GM19397 (cell line): ENCODE results near the gene DMRT1.

ENCODE experiments used
- ATAC-seq: cut with Tn5 transposase; IDR thresholded peaks from one replicate; pipeline ENCODE4 v1.9.1; 2021; ENCODE audit warnings: mild to moderate bottlenecking, moderate library complexity; ENCODE audit not compliant: unreplicated experiment

The DMRT1 gene

DNA sequence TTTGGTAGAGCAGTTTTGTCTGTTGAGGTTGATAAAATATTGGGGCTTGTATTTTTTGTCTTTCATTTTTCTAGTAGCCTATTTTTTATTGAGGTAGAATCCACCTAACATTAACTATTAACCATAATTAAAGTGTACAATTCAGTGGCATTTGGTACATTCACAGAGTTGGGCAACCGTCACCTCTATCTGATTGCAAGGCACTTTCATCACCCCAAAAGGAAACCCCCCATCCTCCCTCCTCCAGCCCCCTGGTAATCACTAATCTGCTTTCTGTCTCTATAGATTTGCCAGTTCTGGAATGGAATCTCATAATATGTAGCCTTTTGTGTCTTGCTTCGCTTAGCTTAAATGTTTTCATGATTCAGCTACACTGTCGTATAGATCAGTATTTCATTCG, 79.4 kb downstream of the DMRT1 start:
- ATAC-seq = no peak

DNA sequence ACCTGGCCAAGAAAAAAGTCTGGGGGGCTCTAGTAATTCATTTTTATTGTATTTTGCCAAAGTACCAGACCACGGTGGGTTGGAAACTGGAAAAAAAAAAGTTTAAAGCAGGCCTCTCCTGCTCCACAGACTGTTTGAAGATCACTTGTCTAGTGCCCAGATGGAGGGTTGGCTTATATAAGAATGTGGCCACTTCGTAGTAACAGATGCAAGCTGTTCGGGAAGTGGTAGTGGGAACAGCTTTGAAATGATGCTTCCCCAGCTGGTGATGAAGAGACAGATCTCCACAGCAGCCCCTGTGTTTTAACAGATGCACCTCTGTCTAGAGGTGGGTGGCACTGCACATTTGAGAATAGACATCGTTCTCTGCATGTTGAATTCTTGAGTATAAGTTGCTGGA, 80.7 kb downstream of the DMRT1 start:
- ATAC-seq = no peak

DNA sequence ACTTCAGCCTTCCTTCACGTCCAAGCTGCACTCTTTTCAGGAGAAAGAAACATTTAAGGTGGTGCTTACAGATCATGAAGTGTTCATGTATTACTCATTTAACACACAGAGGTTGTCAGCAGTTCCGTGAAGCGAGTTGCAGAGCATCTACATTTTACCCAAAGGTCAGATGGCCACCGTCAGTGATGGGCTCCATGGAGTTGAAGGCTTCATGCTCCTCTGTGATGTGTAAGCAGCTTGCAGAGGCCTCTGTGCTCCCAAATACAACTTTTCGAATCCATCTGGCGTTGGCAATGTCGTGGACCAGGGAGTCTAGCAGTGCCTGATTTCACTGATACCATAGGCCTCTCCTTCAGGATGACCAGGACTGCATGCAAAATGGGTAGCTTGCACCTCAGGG, 81.2 kb downstream of the DMRT1 start:
- ATAC-seq = no peak

DNA sequence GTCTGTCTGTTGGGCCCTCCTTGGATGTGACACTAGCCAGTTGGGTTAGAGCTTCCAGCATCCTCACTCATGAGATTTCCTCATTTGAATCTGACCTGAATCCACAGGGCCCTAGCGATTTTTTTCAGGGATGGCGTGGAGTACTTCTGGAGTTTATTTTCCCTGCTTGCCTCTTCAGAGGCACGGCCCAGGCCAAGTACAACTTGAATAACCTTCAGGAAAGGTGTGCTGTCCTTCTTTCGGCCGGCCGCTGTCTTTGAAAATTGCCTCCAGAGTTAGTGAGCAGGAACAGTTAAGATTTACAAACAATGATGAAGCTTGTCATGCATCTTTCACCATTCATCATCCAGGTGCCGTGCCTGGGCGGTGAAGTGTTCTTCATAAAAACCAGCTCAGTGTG, 85.5 kb downstream of the DMRT1 start:
- ATAC-seq = no peak

DNA sequence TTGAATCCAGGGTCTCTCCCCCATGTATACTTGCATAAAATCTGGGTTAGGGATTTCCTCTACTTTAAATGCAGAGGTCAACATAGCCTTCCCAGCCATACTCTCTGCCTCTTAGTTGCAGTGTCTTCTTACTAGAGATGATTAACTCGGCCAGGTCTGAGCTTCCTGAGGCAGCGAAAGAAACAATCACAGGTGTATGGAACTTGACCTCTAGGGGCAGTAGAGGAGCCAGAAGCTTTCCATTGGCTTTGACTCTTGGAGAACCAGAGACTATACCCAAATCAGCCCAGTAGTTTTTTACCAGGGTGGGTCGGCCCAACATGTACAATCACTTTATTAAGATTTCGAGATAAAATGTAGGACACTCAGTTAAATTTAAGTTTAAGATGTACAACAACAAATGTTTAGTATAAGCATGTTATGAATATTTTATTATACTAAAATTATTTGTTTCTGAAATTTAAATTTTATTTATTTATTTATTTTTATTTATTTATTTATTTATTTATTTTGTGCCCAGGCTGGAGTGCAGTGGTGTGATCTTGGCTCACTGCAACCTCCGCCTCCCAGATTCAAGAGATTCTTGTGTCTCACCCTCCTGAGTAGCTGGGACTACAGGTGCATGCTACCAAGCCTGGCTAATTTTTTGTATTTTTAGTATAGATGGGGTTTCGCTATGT, 87.0 kb downstream of the DMRT1 start:
- ATAC-seq = no peak

DNA sequence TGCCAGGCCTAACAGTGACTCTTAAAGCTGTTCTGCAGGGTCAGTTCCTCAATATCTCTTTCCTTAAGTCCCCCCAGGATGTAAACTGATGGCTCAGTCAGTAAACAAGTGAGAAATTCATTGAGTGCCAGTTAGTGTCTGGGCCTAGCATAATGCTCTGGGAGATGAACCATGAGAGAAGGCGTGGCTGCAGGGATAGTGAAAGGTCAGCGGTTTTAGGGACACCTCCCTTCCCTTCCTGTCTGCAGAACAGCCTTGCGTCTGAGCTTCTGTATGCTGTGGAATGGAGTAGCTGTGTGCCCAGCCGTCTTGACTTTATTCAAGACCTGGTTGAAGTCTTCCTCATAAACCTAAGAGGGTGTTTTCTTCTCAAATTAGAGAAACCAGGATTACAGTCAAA, 88.2 kb downstream of the DMRT1 start:
- ATAC-seq = no peak

DNA sequence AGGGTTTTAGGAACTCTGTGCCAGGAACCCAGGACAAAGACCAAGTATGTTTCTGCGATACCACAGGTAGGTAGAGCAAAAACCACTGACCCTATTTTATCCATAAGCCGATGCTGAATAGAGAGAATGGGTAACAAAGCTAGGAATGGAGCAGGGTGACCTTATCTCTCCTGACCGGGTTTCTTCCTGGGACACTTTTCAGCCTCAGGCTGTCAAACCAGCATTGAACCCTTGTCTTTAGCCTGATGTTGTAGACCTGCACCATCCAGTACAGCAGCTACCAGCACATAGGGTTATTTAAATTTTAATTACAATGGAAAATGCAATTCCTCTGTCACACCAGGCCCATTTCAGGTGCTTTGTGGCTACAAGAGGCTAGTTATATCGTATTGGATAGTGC, 91.9 kb downstream of the DMRT1 start:
- ATAC-seq = no peak

DNA sequence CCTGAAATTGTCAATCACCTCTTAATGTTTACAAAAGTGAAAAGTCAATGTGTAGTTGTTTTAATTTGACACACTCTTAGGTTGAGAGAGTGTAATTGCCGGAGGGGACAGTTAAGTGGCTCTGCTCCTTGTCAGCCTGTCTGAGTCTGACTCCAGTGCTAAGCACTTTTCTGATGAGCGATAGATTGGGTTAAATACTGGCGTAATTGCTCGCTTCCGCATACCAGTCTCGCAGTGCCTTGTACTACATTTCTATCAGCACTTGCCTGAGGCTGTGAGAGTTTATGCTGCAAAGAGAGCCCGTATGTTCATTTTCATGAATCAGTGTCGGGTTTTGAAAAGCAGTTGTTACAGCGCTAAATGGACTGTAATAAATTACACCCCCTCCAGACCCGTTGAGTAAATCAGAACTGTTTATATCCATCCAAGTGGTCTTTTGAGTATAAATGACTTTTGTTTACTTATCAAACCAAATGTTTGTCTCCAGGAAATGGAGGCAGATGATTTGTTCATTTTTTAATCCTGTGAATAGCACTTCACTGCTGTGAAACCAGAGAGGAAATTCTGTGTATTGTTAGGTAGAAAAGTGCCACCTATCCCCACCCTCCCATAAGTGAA, 94.0 kb downstream of the DMRT1 start:
- no peak for ATAC-seq

DNA sequence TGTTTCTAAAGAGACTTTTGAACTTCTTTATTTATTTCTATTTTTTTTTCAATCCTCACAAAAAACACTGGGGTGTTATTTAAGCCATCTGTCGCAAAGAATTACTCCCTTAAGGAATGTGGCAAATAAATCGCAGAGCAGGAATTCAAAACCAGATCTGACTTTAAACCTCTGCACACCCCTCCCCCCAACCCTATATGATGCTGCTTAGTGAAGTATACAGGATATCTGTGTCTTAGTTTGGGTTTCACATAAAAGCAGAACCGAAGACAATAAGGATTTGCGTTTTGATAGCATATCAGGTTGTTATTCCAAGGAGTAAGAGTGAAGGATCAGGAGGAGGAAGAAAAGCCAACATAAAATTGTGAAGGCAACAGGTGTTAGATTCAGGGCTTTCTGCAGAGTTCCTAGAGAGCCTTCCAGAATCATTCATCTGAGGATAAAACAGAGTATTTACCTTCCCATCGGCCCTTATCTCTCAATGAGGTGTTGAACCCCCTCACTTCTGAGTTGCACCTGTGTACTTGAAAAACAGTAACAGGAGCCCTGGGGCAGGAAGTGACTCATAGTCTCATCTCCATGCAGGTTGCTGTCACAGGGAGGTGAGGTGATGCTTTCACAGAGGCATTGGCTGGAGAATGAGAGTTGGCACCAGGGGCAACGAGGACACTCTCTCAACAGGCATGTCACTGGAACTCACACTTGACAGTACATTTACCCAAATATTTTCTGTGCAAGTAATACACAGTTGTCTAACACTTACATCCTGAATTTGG, 101.5 kb downstream of the DMRT1 start:
- no peak for ATAC-seq

DNA sequence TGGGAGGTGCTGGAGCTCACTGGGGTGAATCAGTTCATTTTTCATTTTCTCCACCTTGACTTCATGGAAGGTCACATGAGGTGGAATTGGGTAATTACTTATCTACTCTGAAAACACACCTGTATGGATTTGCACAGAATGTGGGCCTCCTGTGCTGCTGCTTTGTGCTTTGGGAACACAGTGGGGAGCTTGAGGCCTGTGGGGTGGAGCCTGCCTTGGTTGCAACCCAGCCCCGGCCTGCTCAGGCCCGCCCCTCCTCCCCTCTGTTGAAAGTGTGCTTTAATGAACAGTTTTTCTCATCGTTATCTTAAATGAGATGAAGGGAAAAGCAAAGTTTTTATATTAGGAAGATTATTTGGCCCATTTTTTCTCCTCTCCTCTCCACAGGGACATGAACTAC, 106.5 kb downstream of the DMRT1 start:
- ATAC-seq = no peak

DNA sequence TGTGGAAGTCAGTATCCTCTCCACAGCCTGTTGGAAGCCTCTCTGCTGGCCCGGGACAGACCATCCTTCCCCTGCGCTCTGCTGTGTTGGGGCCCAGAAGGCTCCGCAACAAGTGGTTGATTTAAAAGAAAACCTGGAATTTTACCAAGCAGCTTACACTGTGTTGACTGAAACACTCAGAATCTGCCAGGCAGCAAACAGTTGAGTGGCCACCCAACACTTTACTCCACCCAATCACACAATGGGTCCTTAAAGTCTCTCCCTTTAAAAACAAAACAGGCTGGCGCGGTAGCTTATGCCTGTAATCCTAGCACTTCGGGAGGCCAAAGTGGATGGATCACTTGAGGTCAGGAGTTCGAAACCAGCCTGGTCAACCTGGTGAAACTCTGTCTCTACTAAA, 107.0 kb downstream of the DMRT1 start:
- ATAC-seq = no peak

DNA sequence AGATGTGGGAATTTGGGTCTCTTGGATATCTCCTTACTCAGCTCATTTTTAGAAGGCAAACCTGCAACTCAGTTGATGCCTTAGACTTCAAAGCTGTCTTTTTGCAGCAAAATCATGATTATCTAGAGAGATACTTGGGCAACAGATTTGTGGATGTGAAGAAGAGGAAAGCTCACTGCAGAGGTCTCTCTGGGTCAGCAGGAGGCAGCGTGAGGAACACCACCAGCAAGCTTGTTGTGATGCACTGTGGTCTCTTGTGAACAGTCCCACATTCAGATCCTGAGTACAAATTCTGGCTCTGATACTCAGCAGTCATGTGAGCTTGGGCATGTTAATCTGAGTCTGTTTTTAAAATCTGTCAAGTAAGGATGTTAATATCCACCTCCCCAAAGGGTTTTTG, 108.6 kb downstream of the DMRT1 start:
- ATAC-seq = no peak

DNA sequence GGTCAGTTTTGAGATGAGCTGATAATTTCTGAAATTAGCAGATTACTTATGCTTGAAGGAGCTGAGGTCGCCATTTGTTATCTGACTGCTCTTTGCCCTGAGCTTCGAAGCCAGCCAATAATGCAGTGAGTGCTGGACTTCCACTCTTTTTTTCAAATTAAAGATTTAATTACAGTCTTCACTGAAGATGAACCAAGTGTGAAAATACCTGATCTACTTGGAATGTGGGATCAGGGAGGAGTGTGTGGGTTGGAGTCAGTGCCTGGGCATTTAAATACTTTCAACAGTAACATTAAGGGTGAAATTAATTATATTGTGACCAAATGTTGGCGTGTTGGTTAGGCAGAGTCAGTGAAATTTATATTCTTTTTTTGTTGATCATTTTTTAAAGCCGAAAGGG, 111.0 kb downstream of the DMRT1 start:
- no peak for ATAC-seq

DNA sequence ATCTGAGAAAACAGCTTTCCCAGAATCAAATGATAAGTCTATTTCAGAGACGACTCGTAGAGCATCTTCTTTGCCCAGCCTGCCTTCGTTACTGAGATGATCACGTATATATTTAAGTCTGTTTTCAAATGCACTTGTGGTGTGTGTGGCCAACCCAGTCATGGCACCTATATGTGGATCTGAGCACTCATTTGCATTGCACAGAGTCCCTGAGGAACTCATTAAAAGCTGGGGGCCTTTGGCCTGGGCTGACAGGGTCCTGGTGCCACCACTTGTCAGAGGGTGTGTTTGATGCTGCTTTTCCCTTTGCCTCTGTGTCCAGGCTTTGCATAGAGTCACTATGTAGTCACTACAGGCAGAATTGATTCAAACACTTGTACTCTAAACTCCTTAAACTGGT, 117.6 kb downstream of the DMRT1 start:
- ATAC-seq = no peak

DNA sequence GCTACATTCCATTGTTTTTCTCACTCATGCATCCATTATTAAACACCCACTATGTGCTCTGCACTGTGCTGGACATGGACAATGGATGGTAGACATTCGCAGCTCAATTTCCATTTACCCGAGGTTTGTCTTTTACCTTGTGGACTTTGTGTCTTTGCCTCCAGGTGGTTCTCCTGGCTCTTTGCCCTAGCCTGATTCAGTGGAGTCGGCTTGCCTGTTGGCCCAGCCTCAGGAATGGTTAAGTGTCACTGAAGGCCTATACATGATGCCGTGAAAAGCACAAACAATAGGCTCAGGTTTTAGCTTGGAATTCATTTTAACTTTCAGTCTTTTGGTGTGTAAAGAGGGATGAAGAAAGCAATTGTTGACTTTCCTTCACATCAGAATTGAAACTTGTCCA, 118.4 kb downstream of the DMRT1 start:
- no peak for ATAC-seq

DNA sequence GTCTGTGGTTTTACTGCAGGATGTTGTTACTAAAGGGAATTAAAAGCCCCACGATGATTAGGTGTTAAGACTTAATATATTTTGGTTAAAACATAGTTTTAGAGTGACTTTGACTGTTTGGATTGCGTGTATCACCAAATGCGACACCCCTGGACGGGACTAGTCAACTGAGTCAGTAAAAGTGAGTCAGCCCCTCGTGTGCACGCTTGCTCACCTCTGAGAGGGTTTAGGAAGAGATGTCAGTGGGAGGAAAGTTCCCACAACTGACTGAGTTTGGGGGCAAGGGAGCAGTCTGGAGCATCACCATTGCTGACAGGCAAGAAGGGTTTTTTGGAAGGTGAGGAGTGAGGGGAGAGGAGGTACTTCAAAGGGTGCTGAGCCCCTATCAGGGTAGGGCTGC, 120.5 kb downstream of the DMRT1 start:
- ATAC-seq = no peak

DNA sequence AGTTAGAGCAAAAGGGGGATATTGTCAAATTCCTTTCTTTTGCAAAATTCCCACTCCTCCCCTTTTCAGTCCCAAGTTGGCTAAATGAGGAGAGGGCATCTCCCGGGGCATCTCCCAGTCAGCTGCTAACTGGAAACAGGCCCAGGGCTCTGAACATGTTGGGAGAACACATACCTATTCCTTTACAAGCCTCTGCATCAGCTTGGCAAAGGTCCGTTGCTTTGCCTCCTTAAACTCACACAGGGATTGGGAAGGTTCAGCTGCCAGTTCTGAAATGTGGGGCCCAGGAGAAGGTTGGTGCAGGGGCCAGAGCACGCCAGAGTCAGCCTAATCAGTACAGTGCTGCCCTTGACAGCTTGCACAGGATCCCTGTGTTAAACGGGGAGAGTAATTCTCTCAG, 124.0 kb downstream of the DMRT1 start:
- ATAC-seq = no peak

DNA sequence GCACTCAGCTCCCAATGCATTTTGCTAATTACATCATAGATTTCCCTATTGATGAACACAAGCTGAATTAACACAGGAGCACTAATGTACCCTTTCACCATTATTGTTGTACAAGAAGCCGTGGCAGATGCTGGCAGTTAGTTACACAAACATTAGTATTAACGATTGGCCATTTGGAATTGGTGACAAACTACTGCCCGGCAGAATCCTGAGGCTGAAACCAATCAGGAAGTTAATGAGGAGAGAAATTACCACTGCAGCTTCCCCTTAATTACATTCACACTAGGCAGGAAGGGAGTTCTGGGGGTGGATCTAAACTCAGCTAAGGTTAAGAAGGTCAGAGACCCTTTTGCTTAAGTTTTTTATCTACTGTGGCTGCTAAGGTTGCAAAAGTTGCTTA, 125.4 kb downstream of the DMRT1 start:
- ATAC-seq = no peak

DNA sequence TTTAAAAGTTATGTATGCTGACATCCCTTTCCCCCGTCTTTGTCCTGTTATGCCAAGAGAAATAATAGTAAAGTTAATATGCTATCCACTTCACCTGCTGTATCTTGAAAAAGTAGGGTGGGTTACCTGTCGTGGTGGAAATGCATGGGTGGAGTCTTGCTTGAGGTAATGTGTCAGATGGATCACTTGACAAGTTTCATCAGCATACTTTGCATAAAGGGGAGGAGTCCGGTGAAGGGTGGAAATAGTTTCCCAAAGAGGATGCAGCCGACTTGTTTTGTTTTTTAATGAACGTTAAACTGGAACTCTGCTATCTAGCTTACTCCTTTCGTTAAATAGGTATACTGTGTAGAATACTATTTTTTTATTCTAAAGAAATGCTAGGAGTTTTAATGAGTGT, 125.9 kb downstream of the DMRT1 start:
- no peak for ATAC-seq

DNA sequence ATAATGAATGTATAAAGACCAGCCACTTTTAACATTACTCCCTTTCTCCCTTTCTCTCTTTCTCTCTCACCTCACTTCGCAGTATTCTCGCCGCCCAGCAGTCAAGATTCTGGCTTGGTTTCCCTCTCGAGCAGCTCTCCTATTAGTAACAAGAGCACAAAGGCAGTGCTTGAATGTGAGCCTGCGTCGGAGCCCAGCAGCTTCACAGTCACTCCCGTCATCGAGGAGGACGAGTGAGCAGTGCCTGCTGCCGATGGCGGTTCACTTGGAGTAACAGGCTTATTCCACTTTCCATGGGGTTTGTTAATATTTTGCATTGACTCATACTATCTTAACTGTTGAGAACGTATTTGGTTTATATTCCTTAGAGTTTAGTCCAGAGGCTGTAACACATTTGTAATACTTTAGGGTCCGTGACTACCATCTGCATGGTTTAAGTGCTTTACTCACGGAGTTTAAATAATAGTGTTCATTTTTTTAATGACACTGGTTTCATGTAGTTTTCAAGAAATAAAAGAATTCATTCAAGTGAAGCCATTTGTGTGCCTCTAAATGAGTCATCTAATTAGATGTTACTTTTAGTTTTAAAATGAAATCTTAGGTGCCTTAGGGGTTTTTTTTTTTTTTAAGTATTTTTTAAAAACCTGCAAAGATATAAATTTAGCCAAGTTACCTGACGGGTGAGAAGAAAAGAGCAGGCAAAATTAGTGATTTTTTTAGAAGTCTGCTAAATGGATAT, 126.6 kb downstream of the DMRT1 start:
- ATAC-seq = no peak

DNA sequence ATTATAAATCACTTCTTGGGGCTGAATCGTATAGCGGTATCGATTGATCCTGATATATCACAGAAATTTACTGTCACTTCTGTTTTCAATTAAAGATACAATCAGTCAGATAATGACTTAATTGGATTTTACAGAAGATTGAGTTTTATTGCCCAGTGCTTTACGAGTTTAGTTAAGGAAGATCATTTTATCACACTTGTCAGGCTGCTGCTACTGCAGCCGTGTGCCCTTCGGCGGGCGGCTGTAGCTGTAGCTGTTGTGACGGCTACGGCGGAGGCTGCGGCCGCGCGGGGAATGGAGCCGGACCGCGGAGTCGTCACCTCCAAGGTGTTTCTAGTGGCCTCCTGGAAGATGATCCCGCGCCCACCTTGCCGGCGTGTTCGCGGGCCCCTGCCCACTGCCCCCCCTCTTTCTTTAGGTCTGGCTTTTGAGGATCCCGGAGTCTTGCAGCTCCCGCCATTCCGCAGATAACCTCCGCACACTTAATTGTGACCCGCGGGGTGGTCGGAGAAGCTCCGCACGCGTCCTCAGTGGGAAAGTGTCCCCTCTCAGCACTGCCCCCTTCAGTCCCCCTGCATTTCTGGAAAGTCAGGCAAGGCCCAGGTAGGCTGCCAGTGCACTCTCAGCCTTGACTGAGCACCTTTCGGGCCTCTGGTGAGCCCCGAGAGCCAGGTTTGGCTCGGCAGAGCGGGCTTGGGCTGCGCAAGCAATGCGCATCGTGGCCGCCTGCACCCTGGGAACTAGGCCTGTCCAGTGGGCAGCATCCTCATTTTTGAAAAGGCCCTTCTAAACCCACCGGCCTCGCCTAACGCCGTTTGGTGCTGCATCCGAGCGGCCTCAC, 128.0 kb downstream of the DMRT1 start:
- no peak for ATAC-seq
